GM20431 (cell line): Measurements from ENCODE around the gene NPBWR2.

Experiments
- in situ Hi-C: fragments of 300-500 bp; cut with MseI, MboI; formaldehyde crosslinking; loops from one replicate; pipeline ENCODE4 v1.15.0; 2020; ENCODE audit warnings: low sequenced_read_pairs; ENCODE audit not compliant: unreplicated experiment

NPBWR2 gene

GRCh38 chr20:64076061-64076997 is 31.0 kb downstream of the NPBWR2 start:
- in situ Hi-C loops: no loop called here

GRCh38 chr20:64075556-64075955 is 31.8 kb downstream of the NPBWR2 start:
- in situ Hi-C loops: no loop called here

GRCh38 chr20:64074963-64075362 is 32.4 kb downstream of the NPBWR2 start:
- in situ Hi-C loops: no loop called here

GRCh38 chr20:64074184-64074789 is 33.1 kb downstream of the NPBWR2 start:
- in situ Hi-C loops: no loop called here

- in situ Hi-C loops: no loop called here
Observed at GRCh38 chr20:64073476-64074183, 33.7 kb downstream of the NPBWR2 start.

- in situ Hi-C loops: no loop called here
Observed at GRCh38 chr20:64072498-64073063, 34.8 kb downstream of the NPBWR2 start.

- in situ Hi-C loops: no loop called here
Observed at GRCh38 chr20:64071341-64072332, 35.7 kb downstream of the NPBWR2 start.

- in situ Hi-C loops: no loop called here
Observed at GRCh38 chr20:64070244-64070993, 36.9 kb downstream of the NPBWR2 start.

- in situ Hi-C loops: no loop called here
Observed at GRCh38 chr20:64069614-64070243, 37.6 kb downstream of the NPBWR2 start.

GRCh38 chr20:64069209-64069613 is 38.2 kb downstream of the NPBWR2 start:
- in situ Hi-C loops: no loop called here

GRCh38 chr20:64068386-64069208 is 38.8 kb downstream of the NPBWR2 start:
- in situ Hi-C loops: no loop called here

- in situ Hi-C loops: no loop called here
Observed at GRCh38 chr20:64067733-64068307, 39.5 kb downstream of the NPBWR2 start.

GRCh38 chr20:64067005-64067632 is 40.2 kb downstream of the NPBWR2 start:
- in situ Hi-C loops: no loop called here

- in situ Hi-C loops: no loop called here
Observed at GRCh38 chr20:64065974-64066343, 41.4 kb downstream of the NPBWR2 start.

GRCh38 chr20:64065062-64065973 is 42.0 kb downstream of the NPBWR2 start:
- in situ Hi-C loops: no loop called here
